HG03575 (cell line): ENCODE results near the gene FBXW11.
A peak's percentile ranks its signal among the peaks of the same experiment; 100 is the strongest.
"Not testable (repeated sequence)": the region's sequence is repeated elsewhere in the genome, so short reads cannot be mapped to it uniquely, and the experiment has no call there.

Experiments used
- ATAC-seq: cut with Tn5 transposase; IDR thresholded peaks from one replicate; pipeline ENCODE4 v1.9.1; 2021; ENCODE audit not compliant: unreplicated experiment, insufficient number of reproducible peaks, low FRiP score; ENCODE audit errors: extremely low read depth

FBXW11 gene

GRCh38 chr5:171963416-171963815 is 43.0 kb downstream of the FBXW11 start:
- no peak for ATAC-seq

- peak; percentile 47 for ATAC-seq
Observed at GRCh38 chr5:171961117-171961516, 45.3 kb downstream of the FBXW11 start.

- ATAC-seq: no peak
Observed at GRCh38 chr5:171957591-171958251, 48.7 kb downstream of the FBXW11 start.

GRCh38 chr5:171956887-171957495 is 49.4 kb downstream of the FBXW11 start:
- ATAC-seq: no peak

GRCh38 chr5:171956314-171956713 is 50.1 kb downstream of the FBXW11 start:
- no peak for ATAC-seq

- ATAC-seq: no peak
Observed at GRCh38 chr5:171955761-171956160, 50.7 kb downstream of the FBXW11 start.

- ATAC-seq: no peak
Observed at GRCh38 chr5:171954721-171955120, 51.7 kb downstream of the FBXW11 start.

- no peak for ATAC-seq
Observed at GRCh38 chr5:171953860-171954701, 52.4 kb downstream of the FBXW11 start.

- no peak for ATAC-seq
Observed at GRCh38 chr5:171952021-171952420, 54.4 kb downstream of the FBXW11 start.

- no peak for ATAC-seq
Observed at GRCh38 chr5:171951218-171951617, 55.2 kb downstream of the FBXW11 start.

GRCh38 chr5:171946000-171946781 is 60.2 kb downstream of the FBXW11 start:
- no peak for ATAC-seq

- no peak for ATAC-seq
Observed at GRCh38 chr5:171945476-171945875, 61.0 kb downstream of the FBXW11 start.

- no peak for ATAC-seq
Observed at GRCh38 chr5:171945066-171945465, 61.4 kb downstream of the FBXW11 start.

GRCh38 chr5:171942112-171942516 is 64.3 kb downstream of the FBXW11 start:
- not testable (repeated sequence) for ATAC-seq

GRCh38 chr5:171941675-171942074 is 64.8 kb downstream of the FBXW11 start:
- ATAC-seq: not testable (repeated sequence)

GRCh38 chr5:171941275-171941674 is 65.2 kb downstream of the FBXW11 start:
- ATAC-seq: not testable (repeated sequence)

- ATAC-seq: no peak
Observed at GRCh38 chr5:171939951-171940350, 66.5 kb downstream of the FBXW11 start.

GRCh38 chr5:171938358-171938757 is 68.1 kb downstream of the FBXW11 start:
- ATAC-seq: no peak

GRCh38 chr5:171937351-171937750 is 69.1 kb downstream of the FBXW11 start:
- no peak for ATAC-seq
